DOHH2 (cell line): ENCODE measurements around the gene RCL1.
"Not testable (repeated sequence)": the region's sequence is repeated elsewhere in the genome, so short reads cannot be mapped to it uniquely, and the experiment has no call there.

ENCODE experiments used
- H3F3A ChIP-seq: fragments of 200-600 bp; sonication (generic), shearing (Covaris generic); 2 replicates; pipeline ENCODE4 v1.6.0; 2016; ENCODE audit warnings: antibody characterized with exemption, mild to moderate bottlenecking; ENCODE audit not compliant: control insufficient read depth, insufficient read depth
- H3K27ac ChIP-seq: fragments of 200-600 bp; sonication (generic); 2 replicates; pipeline ENCODE4 v1.5.1; 2014; ENCODE audit warnings: low read depth, mild to moderate bottlenecking, low read length, moderate library complexity
- H3K27me3 ChIP-seq: fragments of 200-600 bp; sonication (generic); 2 replicates; pipeline ENCODE4 v1.6.1; 2014; ENCODE audit warnings: mild to moderate bottlenecking, low read length, mixed read lengths; ENCODE audit not compliant: control insufficient read depth
- H3K36me3 ChIP-seq: fragments of 200-600 bp; sonication (generic); 2 replicates; pipeline ENCODE4 v1.6.1; 2014; ENCODE audit warnings: mild to moderate bottlenecking, low read length, moderate library complexity, mixed read lengths; ENCODE audit not compliant: control insufficient read depth
- H3K4me1 ChIP-seq: fragments of 200-600 bp; sonication (generic); 2 replicates; pipeline ENCODE4 v1.6.1; 2014; ENCODE audit warnings: mild to moderate bottlenecking, low read length, mixed read lengths; ENCODE audit not compliant: control insufficient read depth
- H3K4me2 ChIP-seq: fragments of 200-600 bp; sonication (generic); 2 replicates; pipeline ENCODE4 v1.6.0; 2014; ENCODE audit warnings: mild to moderate bottlenecking, low read length, moderate library complexity
- H3K4me3 ChIP-seq: fragments of 200-600 bp; sonication (generic); 2 replicates; pipeline ENCODE4 v1.5.1; 2014; ENCODE audit warnings: mild to moderate bottlenecking, low read length, mixed read lengths
- H3K79me2 ChIP-seq: fragments of 200-600 bp; sonication (generic); 2 replicates; pipeline ENCODE4 v1.6.1; 2014; ENCODE audit warnings: mild to moderate bottlenecking, low read length, mixed read lengths; ENCODE audit not compliant: control insufficient read depth
- H3K9me2 ChIP-seq: fragments of 200-600 bp; sonication (generic); replicated peaks from 2 replicates; pipeline ENCODE4 v1.6.1; 2014; ENCODE audit warnings: mild to moderate bottlenecking, low read length, mixed read lengths; ENCODE audit not compliant: control insufficient read depth
- H3K9me3 ChIP-seq: fragments of 200-600 bp; sonication (generic); 2 replicates; pipeline ENCODE4 v1.6.1; 2014; ENCODE audit warnings: antibody characterized with exemption, low read length, mixed read lengths; ENCODE audit not compliant: control insufficient read depth, insufficient read depth
- H4K20me1 ChIP-seq: fragments of 200-600 bp; sonication (generic); 2 replicates; pipeline ENCODE4 v1.6.0; 2014; ENCODE audit warnings: low read depth, mild to moderate bottlenecking, antibody characterized with exemption, low read length, moderate library complexity; ENCODE audit not compliant: control insufficient read depth, insufficient read depth
- CTCF ChIP-seq: fragments of 200-600 bp; sonication (generic); IDR thresholded peaks from one replicate; pipeline ENCODE4 v1.5.1; 2014; ENCODE audit warnings: antibody characterized with exemption, mild to moderate bottlenecking, low read depth, low read length; ENCODE audit not compliant: poor library complexity, severe bottlenecking
- EZH2phosphoT487 ChIP-seq: fragments of 200-600 bp; sonication (generic); IDR thresholded peaks from 2 replicates; pipeline ENCODE4 v1.6.1; 2017; ENCODE audit warnings: borderline replicate concordance, mild to moderate bottlenecking, antibody characterized with exemption, low read length, moderate library complexity, mixed read lengths

Gene RCL1

GRCh38 chr9:4769321-4770080 is 23.2 kb upstream of the RCL1 start:
- no peaks in the 10 kb centered on the region for H3K79me2 ChIP-seq
- no peak overlapping the region for H3K4me2 ChIP-seq
- no peak for TF ChIP-seq CTCF
- no peaks in the 10 kb centered on the region for H3K4me1 ChIP-seq
- H3K4me3 ChIP-seq, result no peak overlapping the region
- H3K27ac ChIP-seq, result no peak overlapping the region
- no peaks in the 10 kb centered on the region for H3K9me3 ChIP-seq
- no peaks in the 10 kb centered on the region for H3K27me3 ChIP-seq
- no peaks in the 10 kb centered on the region for H3F3A ChIP-seq
- H3K9me2 ChIP-seq, result no peaks in the 10 kb centered on the region
- H4K20me1 ChIP-seq, result no peaks in the 10 kb centered on the region
- no peaks in the 10 kb centered on the region for H3K36me3 ChIP-seq

- Histone ChIP-seq H3K4me2 (no peak overlapping the region), H3K27ac (no peak overlapping the region), H3K4me1 (no peaks in the 10 kb centered on the region), H3K79me2 (no peaks in the 10 kb centered on the region), H3K4me3 (no peak overlapping the region), H3F3A (no peaks in the 10 kb centered on the region), H3K9me3 (no peaks in the 10 kb centered on the region), H4K20me1 (no peaks in the 10 kb centered on the region), H3K36me3 (no peaks in the 10 kb centered on the region), H3K27me3 (no peaks in the 10 kb centered on the region), H3K9me2 (no peaks in the 10 kb centered on the region)
- TF ChIP-seq CTCF, result no peak
- TF ChIP-seq EZH2phosphoT487, result no peak
Observed at GRCh38 chr9:4771788-4772187, 21.0 kb upstream of the RCL1 start.

- no peaks in the 10 kb centered on the region for H3F3A ChIP-seq
- H3K36me3 ChIP-seq, result no peaks in the 10 kb centered on the region
- no peaks in the 10 kb centered on the region for H3K79me2 ChIP-seq
- no peak overlapping the region for H3K4me3 ChIP-seq
- H3K4me2 ChIP-seq, result no peak overlapping the region
- H4K20me1 ChIP-seq, result no peaks in the 10 kb centered on the region
- no peaks in the 10 kb centered on the region for H3K27me3 ChIP-seq
- no peak overlapping the region for H3K27ac ChIP-seq
- H3K4me1 ChIP-seq, result no peaks in the 10 kb centered on the region
- no peaks in the 10 kb centered on the region for H3K9me2 ChIP-seq
- H3K9me3 ChIP-seq, result no peaks in the 10 kb centered on the region
- TF ChIP-seq EZH2phosphoT487, result no peak
- TF ChIP-seq CTCF, result no peak
Observed at GRCh38 chr9:4774209-4774608, 18.5 kb upstream of the RCL1 start.

- not testable (repeated sequence) for H3K27me3 ChIP-seq, H3K4me3 ChIP-seq, H4K20me1 ChIP-seq, H3K4me2 ChIP-seq, H3K36me3 ChIP-seq, H3K4me1 ChIP-seq, H3K9me3 ChIP-seq, H3K9me2 ChIP-seq, H3K79me2 ChIP-seq, H3F3A ChIP-seq, H3K27ac ChIP-seq
Observed at GRCh38 chr9:4774958-4775357, 17.8 kb upstream of the RCL1 start.
